CD4-positive, alpha-beta T cell treated with Interleukin-6 at 100 ng/mL for 8 hours (primary cell): ENCODE measurements around the gene RBM17.
A peak's percentile ranks its signal among the peaks of the same experiment; 100 is the strongest.
"Not testable (repeated sequence)": the region's sequence is repeated elsewhere in the genome, so short reads cannot be mapped to it uniquely, and the experiment has no call there.

Source experiments
- DNase-seq: peaks from one replicate; pipeline ENCODE4 v3.0.0-alpha.2; 2020; ENCODE audit warnings: mixed read lengths, low spot score

Gene RBM17

GRCh38 chr10:6112893-6113292 is 24.1 kb downstream of the RBM17 start:
- DNase-seq: no peak

DNA sequence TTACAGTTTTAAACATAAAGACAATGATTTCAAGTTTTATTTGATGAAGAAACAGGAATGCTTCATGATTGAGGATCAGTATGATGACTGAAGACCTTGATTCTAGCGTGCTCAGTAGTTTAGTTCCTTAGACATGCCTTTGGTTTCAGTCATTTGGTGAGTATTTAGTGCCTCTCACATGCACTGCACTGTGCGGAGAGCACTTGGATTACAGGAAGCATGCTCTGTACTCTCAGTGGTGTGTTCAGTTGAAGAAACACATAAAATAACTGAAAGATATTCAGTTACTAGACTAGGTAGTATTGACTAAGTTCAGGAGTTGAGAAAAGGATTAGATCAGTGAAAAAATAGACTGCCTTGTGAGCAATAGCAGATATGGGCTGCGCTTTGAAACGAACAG is 25.5 kb downstream of the RBM17 start:
- no peak for DNase-seq

DNA sequence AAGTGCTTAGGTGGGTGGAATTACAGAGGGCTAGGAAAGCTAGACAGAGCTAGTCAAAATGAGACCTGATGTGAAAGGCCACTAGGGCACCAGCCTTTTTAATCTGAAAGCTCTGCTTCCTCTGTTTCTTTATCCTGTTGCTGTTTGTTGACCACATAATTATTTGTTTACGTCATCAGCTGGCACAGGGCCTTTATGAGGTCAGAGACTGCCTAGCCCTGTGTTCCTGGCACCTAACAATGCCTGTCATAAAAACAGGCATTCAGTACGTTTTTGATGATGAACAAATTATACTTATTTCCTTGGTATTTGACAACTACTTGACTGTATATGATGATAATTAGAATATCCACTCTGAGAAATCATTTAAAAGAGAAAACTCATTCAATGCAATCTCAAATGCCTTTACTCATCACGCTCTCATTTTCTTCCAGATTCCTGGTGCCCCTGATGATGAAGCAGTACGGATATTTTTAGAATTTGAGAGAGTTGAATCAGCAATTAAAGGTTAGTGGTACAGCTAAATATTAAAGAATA is 26.0 kb downstream of the RBM17 start:
- no peak for DNase-seq

- DNase-seq: no peak
Measured at GRCh38 chr10:6115411-6115810, 26.6 kb downstream of the RBM17 start.

- no peak for DNase-seq
Measured at GRCh38 chr10:6115824-6116350, 27.1 kb downstream of the RBM17 start.

GRCh38 chr10:6116806-6117205 is 28.0 kb downstream of the RBM17 start:
- DNase-seq: no peak

GRCh38 chr10:6117711-6118110 is 28.9 kb downstream of the RBM17 start:
- DNase-seq: no peak

DNA sequence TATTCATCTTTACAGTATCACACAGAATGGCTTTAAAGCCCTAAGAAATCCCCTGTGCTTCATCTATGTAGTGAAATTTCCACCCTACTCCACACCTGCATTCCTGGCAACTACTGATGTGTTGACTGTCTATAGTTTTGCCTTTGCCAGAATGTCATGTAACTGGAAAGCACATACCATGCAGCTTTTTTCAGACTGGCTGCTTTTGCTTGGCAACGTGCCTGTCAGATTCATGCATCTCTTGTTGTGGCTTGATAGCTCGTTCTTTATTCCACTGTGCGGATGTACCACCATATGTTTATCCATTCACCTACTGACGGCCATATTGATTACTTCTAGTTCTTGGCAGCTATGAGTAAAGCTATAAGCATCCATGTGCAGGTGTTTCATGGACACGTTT is 30.6 kb downstream of the RBM17 start:
- no peak for DNase-seq

DNA sequence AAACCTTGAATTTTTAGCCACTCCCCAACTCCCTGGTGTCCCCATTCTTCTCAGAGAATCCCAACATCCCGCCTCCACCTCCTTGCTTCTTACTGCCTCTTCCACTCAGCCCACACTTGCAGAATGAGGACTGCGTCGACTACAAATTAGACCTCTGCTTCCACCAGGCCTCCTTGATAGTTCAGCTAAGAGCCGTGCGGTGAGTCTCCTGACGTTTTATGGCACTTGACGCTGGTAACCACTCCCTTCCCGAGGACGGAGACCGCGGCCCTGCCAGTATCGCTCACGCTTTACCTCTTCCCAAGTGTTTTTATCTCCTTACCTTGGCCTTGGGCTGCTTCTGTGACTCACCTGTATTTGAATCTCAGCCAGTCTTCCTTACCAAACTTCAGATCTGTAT is 31.1 kb downstream of the RBM17 start:
- DNase-seq: no peak

- no peak for DNase-seq
Measured at GRCh38 chr10:6120691-6121090, 31.9 kb downstream of the RBM17 start.

DNA sequence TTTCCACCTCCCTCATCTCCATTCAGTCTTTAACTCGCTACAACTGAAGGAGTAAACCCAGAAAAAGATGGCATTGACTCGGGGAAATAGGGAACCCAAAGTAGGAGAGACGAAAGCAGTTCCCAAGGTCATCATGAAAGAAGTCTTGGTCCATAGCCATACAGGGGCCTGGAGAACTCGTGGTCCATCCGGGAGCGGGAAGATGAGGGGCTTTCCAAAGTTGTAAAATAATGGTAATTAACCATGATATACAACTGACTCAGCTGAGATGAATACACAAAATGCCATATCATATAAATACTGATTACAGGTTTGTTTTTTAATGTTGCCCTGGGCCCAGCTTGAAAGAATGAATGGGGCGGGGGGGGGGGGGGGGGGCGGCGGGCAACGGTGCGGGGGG is 32.3 kb downstream of the RBM17 start:
- DNase-seq: no peak

DNA sequence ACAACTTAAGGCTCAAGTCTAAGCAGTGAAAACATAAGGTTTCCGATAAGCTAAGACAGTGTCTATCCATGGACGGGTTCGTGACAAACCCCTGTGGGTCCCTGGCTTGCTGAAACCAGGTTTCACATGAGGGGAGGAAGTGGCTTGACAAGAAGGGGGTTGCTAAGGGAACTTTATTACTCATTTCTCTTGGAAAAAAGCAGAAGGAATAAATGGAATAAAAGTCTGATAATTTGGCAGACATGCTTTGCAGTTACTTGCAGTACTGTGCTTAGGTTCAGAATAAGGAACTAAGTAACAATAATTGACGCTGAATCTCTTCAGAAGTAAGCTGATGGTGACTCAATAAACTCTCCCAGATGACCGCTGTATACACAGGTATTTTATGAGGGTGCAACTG is 34.7 kb downstream of the RBM17 start:
- DNase-seq: no peak

- DNase-seq: no peak
Measured at GRCh38 chr10:6124666-6125065, 35.8 kb downstream of the RBM17 start.

GRCh38 chr10:6127461-6127860 is 38.6 kb downstream of the RBM17 start:
- not testable (repeated sequence) for DNase-seq

DNA sequence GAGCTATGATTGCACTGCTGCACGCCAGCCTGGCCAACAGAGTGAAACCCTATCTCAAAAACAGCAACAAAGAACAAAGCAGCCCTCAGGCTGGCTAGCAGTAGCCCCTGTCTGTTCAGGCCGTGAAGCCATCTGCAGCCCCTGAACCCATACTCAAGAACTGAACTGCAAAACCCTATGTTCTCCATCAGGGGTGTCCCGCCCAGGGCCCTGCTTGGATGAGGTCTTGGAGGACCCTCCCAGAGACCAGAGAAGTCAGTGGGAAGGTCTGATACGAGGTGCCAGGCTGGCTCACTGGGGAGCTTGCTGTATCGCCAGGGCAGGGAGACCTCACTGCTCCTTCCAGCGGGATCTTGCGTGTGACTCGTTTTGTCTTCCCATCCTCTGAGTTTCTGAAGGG is 39.3 kb downstream of the RBM17 start:
- DNase-seq: no peak

DNA sequence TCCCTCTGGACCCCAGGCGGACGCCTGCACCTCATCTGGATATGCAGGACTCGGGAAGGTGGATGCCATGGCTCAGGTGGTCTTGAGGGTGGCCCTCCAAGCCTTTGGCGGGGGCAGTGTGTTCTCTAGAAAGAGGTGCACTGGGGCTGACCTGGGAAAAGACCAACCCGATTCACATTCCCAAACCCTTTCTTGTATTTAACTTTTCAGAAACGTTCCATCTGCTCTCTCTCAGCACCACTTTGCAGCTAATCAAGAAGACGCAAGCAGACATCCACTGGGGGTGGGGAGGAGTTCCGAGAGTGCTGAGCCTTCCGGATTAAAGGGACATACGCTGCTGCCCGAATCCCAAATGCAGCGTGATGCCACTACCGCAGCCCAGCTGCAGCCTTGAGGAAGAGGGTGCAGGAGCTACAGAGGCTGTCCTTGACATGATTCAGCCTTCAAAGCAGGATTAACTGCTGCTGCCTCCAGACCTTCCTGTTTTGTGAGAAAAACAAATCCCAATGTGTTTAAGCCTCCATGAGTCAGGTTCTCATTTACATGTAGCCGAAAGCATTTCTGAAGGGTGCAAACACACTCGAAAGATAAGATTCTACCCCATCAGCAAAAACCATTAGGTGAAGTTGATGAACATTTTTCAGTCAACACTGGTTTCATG is 39.9 kb downstream of the RBM17 start:
- no peak for DNase-seq

DNA sequence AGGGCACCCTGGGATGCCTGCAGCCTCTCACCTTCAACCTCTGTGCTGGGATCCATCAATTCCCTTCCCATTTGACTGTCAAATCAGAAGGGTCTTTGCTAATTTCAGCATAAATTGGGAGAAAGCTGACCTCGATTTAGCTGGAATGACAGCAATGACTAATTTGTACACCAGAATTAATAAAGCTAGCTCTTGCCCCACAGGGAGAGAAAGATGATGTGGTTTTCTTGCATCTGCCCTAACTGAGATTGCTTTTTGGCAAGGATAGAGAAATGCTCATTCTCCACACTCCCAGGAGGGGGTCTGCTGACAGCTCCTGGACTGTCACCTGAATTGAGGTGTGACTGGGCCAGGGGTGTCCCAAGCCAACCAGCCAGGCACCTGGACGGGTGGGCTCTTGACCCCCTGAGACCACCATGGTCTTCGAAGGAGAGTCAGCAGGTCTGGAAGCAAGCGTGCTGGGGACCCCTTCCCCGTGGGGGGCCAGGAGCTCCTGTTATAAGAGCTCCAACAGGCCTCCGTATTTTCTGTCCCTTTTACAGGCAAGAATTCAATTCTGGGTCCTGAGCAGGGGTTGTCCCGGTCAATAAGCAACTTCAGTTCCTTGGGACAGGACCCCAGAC is 42.1 kb downstream of the RBM17 start:
- DNase-seq: no peak

DNA sequence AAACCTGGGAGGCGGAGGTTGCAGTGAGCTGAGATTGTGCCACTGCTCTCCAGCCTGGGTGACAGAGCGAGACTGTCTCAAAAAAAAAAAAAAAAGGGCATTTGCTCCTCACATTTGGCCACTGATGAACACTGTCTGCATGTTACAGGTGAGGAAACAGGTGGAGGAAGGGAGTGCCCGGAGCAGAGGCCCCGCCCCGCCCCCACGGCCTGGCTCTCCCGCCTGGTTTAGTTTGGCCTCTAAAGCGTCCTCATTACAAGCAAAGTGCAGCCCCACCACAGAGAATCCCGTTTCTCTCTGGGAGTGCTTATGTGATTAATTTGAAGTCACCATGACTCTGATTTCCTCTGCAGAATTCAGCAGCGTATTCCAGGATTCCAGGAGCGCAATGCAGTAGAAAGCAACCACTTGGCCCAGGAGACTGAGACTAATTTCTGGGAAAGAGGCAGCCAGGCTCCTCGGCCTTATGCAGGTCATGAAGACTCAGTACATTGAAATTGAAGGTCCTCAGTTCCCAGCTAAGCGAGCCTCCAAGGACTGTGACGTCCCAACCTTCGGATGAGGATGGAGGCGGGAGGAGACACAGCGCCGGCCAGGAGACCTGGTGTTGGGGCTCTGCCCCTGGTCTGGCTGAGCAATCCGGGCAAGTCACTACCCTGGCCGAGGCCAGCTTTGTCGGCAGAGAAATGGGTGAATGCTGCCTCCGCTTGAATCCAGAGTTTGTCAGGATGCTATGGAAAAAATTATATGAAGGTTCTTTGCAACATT is 44.7 kb downstream of the RBM17 start:
- DNase-seq: no peak

- no peak for DNase-seq
Measured at GRCh38 chr10:6134099-6134823, 45.4 kb downstream of the RBM17 start.

GRCh38 chr10:6135039-6135438 is 46.2 kb downstream of the RBM17 start:
- peak; percentile 38 for DNase-seq

GRCh38 chr10:6135589-6136168 is 46.8 kb downstream of the RBM17 start:
- no peak for DNase-seq
